Inferior parietal cortex (tissue), 1 donor: Measurements from ENCODE around the gene AUTS2.
"Not testable (repeated sequence)": the region's sequence is repeated elsewhere in the genome, so short reads cannot be mapped to it uniquely, and the experiment has no call there.

Experiments used
- DNase-seq: peaks from one replicate; pipeline ENCODE4 v3.0.0-alpha.2; 2016; ENCODE audit errors: extremely low spot score

The AUTS2 gene

DNA sequence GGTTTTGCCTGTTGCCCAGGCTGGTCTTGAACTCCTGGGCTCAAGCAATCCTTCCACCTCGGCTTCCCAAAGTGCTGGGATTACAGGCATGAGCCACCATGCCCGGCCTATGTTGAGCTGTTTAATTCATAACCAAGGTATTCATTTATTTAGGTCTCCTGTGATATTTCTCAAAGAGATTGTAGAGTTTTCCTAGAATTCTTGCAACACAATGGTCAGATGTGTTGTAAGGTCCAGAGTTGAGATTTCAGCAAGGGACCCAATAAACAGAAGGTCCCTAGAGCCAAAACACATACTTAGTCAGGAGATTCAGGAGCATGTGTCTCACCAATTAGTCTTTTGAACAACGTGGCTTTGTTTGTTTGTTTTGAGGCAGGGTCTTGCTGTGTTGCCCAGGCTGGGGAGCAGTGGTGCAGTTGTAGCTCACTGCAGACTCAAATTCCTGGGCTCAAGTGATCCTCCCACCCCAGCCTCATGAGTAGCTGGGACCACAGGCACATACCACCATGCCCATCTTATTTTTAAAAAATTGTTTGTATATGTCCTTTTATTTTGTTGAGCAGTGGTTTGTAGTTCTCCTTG is 1212.4 kb downstream of the AUTS2 start:
- DNase-seq, result no peak

DNA sequence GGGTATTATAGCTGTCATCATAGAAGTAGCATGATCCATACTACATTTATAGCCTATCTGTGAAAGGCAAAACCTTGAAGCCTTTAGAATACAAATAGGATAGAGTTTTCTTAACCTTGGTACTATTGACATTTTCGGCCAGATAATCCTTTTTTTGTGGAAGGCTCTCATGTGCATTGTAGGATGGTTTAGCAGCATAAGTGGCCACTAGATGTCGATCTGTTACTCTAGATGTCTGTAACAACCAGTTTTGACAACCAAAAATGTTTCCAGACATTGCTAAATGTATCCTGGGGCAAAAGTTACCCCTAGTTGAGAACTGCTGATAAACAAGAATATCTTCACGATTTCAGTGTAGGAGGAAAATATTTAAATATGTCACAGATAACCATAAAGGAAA is 1214.2 kb downstream of the AUTS2 start:
- DNase-seq, result no peak

DNA sequence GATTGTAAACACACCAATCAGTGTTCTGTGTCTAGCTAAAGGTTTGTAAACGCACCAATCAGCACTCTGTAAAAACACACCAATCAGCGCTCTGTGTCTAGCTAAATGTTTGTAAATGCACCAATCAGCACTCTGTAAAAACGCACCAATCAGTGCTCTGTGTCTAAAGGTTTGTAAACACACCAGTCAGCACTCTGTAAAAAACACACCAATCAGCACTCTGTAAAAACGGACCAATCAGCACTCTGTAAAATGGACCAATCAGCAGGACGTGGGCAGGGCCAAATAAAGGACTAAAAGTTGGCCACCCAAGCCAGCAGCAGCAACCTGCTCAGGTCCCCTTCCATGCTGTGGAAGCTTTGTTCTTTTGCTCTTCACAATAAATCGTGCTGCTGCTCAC is 1224.2 kb downstream of the AUTS2 start:
- not testable (repeated sequence) for DNase-seq

DNA sequence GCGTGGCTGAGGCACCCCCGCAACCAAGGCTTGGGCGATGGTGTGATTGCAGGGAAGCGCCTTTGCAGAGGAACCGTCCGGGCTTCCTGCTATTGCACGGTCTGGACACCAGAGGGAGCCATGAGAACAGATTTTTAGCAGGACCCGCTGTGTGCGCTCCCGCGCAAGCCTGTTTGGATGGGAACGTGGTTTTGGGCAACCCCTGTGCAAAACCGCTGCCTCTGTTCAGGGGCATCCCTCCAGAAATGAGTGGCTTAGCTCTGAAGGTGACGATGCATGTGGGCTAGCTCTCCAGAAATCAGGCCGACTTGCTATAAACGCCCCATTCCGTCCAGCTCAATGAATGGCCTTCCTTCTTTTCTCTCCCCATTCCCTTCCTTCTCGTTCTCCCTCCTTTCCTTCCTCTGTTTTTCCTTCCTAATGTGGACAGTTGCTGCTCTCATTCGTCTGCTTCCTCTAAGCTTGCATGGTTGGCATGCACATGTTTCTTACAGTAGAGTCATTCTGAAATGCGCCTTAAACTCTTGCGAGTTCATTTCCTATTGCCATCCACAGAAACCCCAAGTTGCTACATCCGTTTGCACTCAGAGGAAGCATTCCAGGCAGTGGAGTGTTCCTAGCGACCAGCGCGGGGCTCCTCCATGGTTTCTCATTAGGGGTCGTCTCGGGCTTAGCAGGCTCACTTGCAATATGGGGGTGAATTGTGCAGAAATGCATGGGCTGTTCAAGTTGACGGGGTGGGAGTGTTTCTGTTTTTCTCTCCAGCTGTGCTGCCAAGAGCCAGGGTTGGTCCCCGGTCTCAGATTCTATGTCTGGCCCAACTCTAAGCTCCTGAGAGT is 1231.2 kb downstream of the AUTS2 start:
- DNase-seq, result peak; percentile 78

DNA sequence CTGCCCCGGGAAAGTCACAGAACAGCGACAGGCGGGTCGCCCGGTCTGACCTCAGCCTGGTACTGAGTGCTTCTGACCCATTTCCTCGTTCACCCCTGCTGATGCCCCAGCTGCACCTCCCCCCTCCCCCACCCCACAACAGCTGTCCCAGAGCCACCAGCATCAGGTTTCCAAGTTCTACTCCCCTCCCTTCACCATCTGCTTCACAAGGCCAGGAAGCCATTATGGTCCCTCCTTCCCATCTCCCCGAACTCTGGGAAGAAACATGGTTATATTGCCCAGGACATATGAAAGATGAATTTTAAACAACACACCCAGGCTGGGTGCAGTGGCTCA is 1231.8 kb downstream of the AUTS2 start:
- DNase-seq, result no peak

DNA sequence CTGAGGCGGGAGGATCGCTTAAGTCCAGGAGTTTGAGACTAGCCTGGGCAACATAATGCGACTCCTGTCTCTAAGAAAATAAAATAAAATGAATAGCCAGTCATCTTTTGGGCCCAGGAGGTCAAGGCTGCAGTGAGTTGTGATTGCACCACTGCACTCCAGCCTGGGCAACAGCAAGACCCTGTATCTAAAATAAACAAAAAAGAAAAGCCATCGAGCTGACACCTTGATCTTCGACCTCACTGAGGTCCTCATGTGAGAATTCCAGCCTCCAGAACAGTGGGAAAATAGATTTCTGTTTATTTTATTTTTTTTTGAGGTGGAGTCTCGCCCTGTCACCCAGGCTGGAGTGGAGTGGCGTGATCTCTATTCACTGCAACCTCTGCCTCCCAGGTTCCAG is 1232.2 kb downstream of the AUTS2 start:
- DNase-seq, result no peak

DNA sequence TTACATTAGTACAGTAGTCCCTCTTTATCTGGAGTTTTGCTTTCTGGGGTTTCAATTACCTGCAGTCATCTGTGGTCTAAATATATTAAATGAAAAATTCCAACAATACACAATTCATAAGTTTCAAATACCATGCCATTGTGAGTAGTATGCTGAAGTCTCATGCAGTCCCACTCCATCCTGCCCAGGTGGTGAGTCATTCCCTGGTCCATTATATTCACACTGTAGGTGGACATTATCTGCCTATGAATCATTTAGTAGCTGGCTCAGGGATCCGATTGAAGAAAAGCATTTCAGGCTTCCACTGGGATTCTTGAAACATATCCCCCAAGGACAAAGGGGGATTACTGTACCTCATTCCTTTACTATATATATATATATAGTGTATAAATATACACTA is 1235.5 kb downstream of the AUTS2 start:
- DNase-seq, result no peak

DNA sequence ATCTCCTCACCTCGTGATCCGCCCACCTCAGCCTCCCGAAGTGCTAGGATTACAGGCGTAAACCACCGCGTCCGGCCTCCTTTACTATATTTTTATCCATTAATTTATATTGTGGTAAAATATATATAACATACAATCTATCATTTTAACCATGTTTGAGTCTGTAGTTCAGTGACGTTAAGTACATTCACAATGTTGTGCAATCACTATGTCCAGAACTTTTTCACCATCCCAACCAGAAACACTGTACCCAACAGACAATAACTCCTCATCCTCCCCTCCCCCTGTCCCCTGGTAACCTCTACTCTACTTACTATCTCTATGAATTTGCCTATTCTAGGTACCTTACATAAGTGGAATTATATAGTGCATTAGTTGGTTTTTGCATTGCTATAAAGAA is 1236.1 kb downstream of the AUTS2 start:
- DNase-seq, result no peak

DNA sequence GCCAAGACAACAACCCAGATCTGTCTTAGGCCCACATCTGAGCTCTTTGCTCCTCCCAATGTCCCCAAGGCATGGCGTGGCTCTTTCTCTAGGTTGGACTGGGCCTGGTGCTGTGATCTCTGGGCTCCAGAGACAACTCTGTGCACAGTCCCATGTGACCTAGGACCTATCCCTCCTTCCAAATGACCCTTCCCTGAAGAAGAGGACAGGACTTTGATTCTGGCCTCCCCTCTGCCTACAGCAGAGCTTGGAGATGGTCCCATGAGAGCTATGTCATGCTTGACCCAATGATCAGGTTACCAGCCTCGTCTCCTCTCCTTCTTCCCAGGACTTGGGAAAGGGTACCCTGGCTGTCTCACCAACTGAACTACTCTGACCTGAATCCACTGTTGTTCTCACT is 1237.4 kb downstream of the AUTS2 start:
- DNase-seq, result no peak

DNA sequence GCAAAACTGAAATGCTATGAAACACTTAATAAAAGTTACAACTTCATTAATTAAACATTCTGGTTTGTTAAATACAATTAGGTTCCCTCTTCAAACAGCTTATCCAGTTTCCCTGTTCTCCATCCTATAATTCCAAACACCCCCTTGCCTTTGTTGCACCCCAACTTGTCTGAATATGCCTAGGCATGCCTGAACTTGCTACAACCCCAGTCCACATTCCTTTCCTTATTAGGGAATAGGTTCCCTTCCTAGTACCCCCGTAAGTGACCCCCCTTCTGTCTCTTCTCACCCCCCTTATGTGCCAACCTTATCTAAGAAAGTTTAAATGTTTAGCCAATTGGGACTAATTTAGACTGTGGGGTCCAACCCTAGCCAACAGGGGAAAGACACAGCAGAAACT is 1238.0 kb downstream of the AUTS2 start:
- no peak for DNase-seq

DNA sequence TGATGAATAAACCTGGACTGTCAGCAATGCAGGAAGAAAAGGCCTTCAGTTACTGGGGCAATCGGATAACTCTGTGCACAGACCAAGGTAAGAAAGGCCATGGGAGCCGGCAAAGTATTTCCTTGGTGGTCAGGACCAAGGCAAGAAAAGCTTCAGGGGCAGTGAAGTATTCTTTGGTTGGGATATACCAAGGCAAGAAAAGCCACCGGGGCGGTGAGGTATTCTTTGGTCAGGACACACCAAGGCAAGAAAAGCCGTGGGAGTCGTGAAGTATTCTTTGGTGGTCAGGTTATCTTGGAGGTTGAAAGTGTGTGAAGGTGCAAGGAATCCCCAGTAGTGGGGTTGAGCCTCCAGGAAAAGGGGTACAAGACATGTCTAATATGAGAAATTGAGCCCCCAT is 1238.7 kb downstream of the AUTS2 start:
- DNase-seq, result no peak

DNA sequence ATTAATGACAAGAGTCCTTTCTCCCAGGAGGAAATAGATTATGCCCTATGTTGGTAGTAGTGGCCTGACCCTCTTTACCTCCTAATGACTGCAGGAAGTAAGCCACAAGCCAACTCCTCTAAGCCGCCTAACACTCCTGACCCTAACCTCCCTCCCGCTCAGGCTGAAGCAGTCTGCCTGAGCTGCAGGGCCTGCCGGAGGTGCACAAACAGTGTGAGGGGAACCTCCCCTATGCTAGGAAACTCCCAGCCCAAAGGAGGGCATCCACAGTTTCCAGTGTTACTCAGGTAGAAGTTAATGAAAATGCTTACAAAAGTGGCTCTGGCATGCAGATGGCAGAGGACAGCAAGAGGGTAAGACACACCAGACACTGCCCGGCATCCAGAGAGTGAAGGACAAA is 1239.3 kb downstream of the AUTS2 start:
- no peak for DNase-seq

DNA sequence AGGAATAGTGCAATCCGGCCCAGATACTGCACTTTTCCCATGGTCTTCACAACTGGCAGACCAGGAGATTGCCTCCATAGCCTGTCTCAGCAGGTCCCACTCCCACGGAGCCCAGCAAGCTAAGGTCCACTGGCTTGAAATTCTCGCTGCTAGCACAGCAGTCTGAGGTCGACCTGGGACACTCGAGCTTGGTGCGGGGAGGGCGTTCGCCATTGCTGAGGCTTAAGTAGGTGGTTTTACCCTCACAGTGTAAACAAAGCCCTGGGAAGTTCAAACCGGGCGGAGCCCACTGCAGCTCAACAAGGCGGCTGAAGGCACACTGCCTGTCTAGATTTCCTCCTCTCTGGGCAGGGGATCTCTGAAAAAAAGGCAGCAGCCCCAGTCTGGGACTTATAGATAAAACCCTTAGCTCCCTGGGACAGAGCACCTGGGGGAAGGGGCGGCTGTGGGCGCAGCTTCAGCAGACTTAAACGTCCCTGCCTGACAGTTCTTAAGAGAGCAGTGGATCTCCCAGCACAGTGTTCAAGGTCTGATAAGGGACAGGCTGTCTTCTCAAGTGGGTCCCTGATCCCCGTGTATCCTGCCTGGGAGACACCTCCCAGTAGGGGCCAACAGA is 1240.1 kb downstream of the AUTS2 start:
- no peak for DNase-seq
